Mesodermal cell (in vitro differentiated cells): ENCODE measurements around the gene GSTM4.
"Not testable (repeated sequence)": the region's sequence is repeated elsewhere in the genome, so short reads cannot be mapped to it uniquely, and the experiment has no call there.

ENCODE experiments used
- H3K27ac ChIP-seq: 2 replicates; pipeline ENCODE4 v1.7.0; 2013; ENCODE audit warnings: mild to moderate bottlenecking, low read depth, low read length, moderate library complexity; ENCODE audit not compliant: severe bottlenecking
- H3K36me3 ChIP-seq: 2 replicates; pipeline ENCODE4 v1.7.1; 2013; ENCODE audit warnings: mild to moderate bottlenecking, low read length, moderate library complexity; ENCODE audit not compliant: control insufficient read depth, insufficient read depth
- H3K4me1 ChIP-seq: one replicate; pipeline ENCODE4 v1.7.1; 2013; ENCODE audit warnings: mild to moderate bottlenecking, low read length; ENCODE audit not compliant: insufficient read depth, control insufficient read depth, poor library complexity, severe bottlenecking
- H3K4me3 ChIP-seq: 2 replicates; pipeline ENCODE4 v1.7.0; 2013; ENCODE audit warnings: low read length, control low read depth, mild to moderate bottlenecking; ENCODE audit not compliant: insufficient read depth, poor library complexity, severe bottlenecking; ENCODE audit errors: extremely low read depth
- H3K9me3 ChIP-seq: 2 replicates; pipeline ENCODE4 v1.7.1; 2013; ENCODE audit warnings: mild to moderate bottlenecking, low read length, moderate library complexity; ENCODE audit not compliant: control insufficient read depth
- WGBS, 2 experiments: methylation state at CpG; one replicate each; pipeline ENCODE4 v1.1.5; 2013; ENCODE audit warnings: missing lambda C conversion rate in 2 of 2; ENCODE audit not compliant: insufficient coverage in 2 of 2; 5-methylcytosine and 5-hydroxymethylcytosine counted together

Gene GSTM4

DNA sequence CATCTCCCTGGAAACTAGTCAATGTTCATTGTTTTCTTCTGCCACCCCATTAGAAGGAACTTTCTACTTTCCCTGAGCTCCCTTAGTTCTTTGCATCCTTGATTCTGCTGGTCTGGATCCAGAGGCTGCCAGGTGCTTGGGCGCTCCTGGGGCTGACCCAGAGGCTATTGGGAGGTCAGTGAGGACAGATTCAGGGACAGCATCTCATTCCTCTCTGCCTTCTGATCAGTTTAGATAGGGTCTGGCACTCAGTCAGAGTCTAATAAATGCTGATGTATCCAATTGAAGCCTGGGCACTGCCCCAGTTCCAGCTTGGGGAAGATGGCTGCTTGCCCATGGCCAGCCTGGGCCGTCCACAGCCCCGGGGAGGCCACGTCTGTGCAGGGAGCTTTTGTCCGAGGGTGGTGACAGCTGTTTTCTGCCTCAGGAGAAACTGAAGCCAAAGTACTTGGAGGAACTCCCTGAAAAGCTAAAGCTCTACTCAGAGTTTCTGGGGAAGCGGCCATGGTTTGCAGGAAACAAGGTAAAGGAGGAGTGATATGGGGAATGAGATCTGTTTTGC lies 34.0 kb downstream of the GSTM4 start:
- no CpG with 5 or more reads among the region's 6 CpGs for WGBS, 2 experiments
- H3K4me1 ChIP-seq, result no peaks in the 10 kb centered on the region
- H3K27ac ChIP-seq, result no peak overlapping the region

GRCh38 chr1:109691759-109692158 lies 35.9 kb downstream of the GSTM4 start:
- Histone ChIP-seq H3K4me1 (no peaks in the 10 kb centered on the region), H3K4me3 (no peak overlapping the region), H3K9me3 (no peaks in the 10 kb centered on the region), H3K36me3 (no peaks in the 10 kb centered on the region), H3K27ac (no peak overlapping the region)
- no CpG with 5 or more reads among the region's 6 CpGs for WGBS, 2 experiments

More for the DNA sequence above, 34.0 kb downstream of the GSTM4 start:
- H3K4me3 ChIP-seq, result no peak overlapping the region
- no peaks in the 10 kb centered on the region for H3K36me3 ChIP-seq
- no peaks in the 10 kb centered on the region for H3K9me3 ChIP-seq

- no CpG with 5 or more reads among the region's 5 CpGs for WGBS, 2 experiments
- not testable (repeated sequence) for H3K9me3 ChIP-seq, H3K4me1 ChIP-seq, H3K36me3 ChIP-seq, H3K27ac ChIP-seq, H3K4me3 ChIP-seq
Measured at GRCh38 chr1:109694400-109694799, 38.5 kb downstream of the GSTM4 start.

GRCh38 chr1:109695138-109695537 lies 39.2 kb downstream of the GSTM4 start:
- H3K36me3 ChIP-seq, H3K4me1 ChIP-seq, H3K9me3 ChIP-seq, H3K4me3 ChIP-seq, H3K27ac ChIP-seq: not testable (repeated sequence)
- WGBS, 2 experiments, result no CpG with 5 or more reads among the region's 3 CpGs

GRCh38 chr1:109697066-109697465 lies 41.2 kb downstream of the GSTM4 start:
- Histone ChIP-seq H3K27ac (no peak overlapping the region), H3K9me3 (no peaks in the 10 kb centered on the region), H3K4me3 (no peak overlapping the region), H3K36me3 (no peaks in the 10 kb centered on the region), H3K4me1 (no peaks in the 10 kb centered on the region)
- no CpG with 5 or more reads among the region's 4 CpGs for WGBS, 2 experiments

DNA sequence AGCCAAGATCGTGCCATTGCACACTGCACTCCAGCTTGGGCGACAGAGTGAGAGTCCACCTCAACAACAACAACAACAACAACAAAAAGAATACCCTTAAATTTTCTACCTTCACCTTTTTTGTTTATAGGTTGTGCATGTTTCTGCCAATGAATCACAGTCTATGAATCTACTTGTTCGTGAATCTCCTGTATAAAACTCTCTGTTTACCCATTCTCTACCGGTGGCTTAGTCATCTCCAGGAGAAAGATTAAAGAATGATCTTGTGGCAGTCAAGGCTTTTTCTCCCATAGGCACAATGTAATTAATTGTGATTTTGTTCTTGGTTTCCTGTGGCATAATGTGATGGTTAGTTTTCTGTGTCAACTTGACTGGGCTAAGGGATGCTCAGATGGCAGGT lies 42.0 kb downstream of the GSTM4 start:
- not testable (repeated sequence) for H3K27ac ChIP-seq, H3K9me3 ChIP-seq, H3K4me3 ChIP-seq, H3K36me3 ChIP-seq, H3K4me1 ChIP-seq
- WGBS, 2 experiments, result no CpG with 5 or more reads among the region's 4 CpGs

DNA sequence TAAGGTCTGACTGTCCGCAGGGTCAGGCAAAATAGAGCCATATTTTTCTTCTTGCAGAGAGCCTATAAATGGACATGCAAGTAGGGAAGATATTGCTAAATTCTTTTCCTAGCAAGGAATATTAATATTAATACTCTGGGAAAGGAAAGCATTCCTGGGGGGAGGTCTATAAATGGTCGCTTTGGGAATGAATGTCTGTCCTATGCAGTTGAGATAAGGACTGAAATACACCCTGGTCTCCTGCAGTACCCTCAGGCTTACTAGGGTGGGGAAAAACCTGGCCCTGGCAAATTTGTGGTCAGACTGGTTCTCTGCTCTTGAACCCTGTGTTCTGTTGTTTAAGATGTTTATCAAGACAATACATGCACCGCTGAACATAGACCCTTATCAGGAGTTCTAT lies 47.0 kb downstream of the GSTM4 start:
- H3K4me3 ChIP-seq, H3K4me1 ChIP-seq, H3K9me3 ChIP-seq, H3K27ac ChIP-seq, H3K36me3 ChIP-seq: not testable (repeated sequence)
- WGBS, 2 experiments, result 95 to 100% methylated on average over 2 to 3 of the region's 3 CpGs

DNA sequence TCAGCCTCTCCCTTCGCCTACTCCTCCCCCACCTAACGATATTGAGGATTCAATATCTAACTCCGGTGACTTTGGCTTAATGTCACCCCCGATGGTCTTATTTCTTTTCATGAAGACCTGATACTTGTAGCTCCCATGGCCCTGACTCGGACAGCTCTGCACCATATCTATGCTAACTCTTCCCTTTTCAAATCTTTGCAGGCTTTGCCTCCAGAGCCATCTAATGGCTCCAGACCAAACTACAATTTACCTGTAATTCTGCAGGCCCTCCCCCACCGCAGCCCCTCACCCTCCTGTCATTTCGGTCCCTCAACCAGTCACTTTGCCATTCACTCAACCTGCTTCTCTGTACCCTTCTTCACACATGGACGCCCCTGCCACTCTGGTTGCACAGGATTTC lies 48.3 kb downstream of the GSTM4 start:
- Histone ChIP-seq H3K4me3 (no peak overlapping the region), H3K9me3 (no peaks in the 10 kb centered on the region), H3K4me1 (no peaks in the 10 kb centered on the region), H3K27ac (no peak overlapping the region), H3K36me3 (no peaks in the 10 kb centered on the region)
- 70 to 71% methylated on average over 8 of the region's 8 CpGs for WGBS, 2 experiments

GRCh38 chr1:109705411-109705810 lies 49.5 kb downstream of the GSTM4 start:
- H3K4me3 ChIP-seq, result no peak overlapping the region
- H3K27ac ChIP-seq, result no peak overlapping the region
- H3K4me1 ChIP-seq, result no peaks in the 10 kb centered on the region
- WGBS, 2 experiments, result 79 to 96% methylated on average over 3 to 4 of the region's 4 CpGs
- no peaks in the 10 kb centered on the region for H3K36me3 ChIP-seq
- no peaks in the 10 kb centered on the region for H3K9me3 ChIP-seq

- H3K9me3 ChIP-seq, H3K36me3 ChIP-seq, H3K27ac ChIP-seq, H3K4me3 ChIP-seq, H3K4me1 ChIP-seq: not testable (repeated sequence)
- 90 to 100% methylated on average over 2 of the region's 4 CpGs for WGBS, 2 experiments
Measured at GRCh38 chr1:109708949-109709348, 53.0 kb downstream of the GSTM4 start.

DNA sequence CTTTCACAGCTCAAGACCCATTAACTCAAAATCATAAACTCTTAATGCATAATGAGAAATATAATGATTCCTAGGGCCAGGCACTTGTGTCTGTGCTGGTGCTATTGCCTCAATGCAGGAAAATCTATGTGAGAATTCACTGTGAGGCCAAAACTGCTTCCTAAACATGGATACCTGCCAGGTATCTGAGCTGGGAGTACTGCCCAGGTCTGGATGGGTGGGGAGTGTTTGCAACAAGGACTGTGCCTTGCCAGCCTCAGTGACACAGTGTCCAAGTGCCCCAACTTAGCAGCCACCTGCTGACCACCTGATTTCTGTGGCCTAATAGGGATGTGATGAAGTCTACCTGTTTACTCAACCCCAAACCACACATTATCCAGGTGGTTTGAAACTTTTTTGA lies 53.9 kb downstream of the GSTM4 start:
- H3K9me3 ChIP-seq, H3K4me3 ChIP-seq, H3K4me1 ChIP-seq, H3K36me3 ChIP-seq, H3K27ac ChIP-seq: not testable (repeated sequence)
